Nephron progenitor cell (in vitro differentiated cells): ENCODE data around the gene IFNL3.

Source experiments
- DNase-seq: peaks from one replicate; pipeline ENCODE4 v3.0.0; 2021
- H3K27ac Mint-ChIP-seq: 2 replicates; pipeline ENCODE4 v1.8.0; 2021; ENCODE audit warnings: mild to moderate bottlenecking, moderate library complexity, mixed read lengths
- H3K27me3 Mint-ChIP-seq: 2 replicates; pipeline ENCODE4 v1.8.0; 2021; ENCODE audit warnings: mild to moderate bottlenecking, low read depth, mixed read lengths; ENCODE audit not compliant: poor library complexity
- H3K36me3 Mint-ChIP-seq: 2 replicates; pipeline ENCODE4 v1.8.0; 2021; ENCODE audit warnings: low read depth, mixed read lengths
- H3K4me1 Mint-ChIP-seq: 2 replicates; pipeline ENCODE4 v1.8.0; 2021; ENCODE audit warnings: mixed read lengths
- H3K4me3 Mint-ChIP-seq: 2 replicates; pipeline ENCODE4 v1.8.0; 2021; ENCODE audit warnings: mild to moderate bottlenecking, moderate library complexity, mixed read lengths
- H3K9me3 Mint-ChIP-seq: 2 replicates; pipeline ENCODE4 v1.8.0; 2021; ENCODE audit warnings: mild to moderate bottlenecking, moderate library complexity, mixed read lengths
- CTCF ChIP-seq: fragments of 200-600 bp; sonication (generic); IDR thresholded peaks from 2 replicates; pipeline ENCODE4 v1.5.0; 2021; ENCODE audit warnings: antibody characterized with exemption

IFNL3 gene

DNA sequence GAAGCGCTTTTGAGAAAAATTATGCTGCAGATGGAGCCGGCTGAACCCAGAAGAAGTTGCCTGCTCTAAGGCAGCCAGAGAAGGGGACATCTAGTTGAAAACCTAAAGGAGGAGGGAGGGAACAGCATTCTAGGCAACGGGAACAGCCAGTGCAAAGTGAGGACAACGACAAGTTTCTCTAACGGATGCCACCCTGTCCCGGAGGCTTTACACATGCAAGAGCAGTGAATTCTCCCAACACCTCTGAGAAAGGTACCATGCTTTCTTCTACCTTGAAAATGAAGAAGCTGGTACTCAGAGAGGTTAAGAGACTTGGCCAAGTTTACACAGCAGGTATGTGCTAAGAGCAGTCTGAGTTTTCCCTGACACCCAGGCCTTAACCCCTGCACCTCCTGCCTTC is 5.9 kb downstream of the IFNL3 start:
- Mint-ChIP-seq H3K9me3 (no peaks in the 10 kb centered on the region), H3K4me3 (no peak overlapping the region), H3K27me3 (peaks cover 87% of the 10 kb centered on the region), H3K36me3 (no peaks in the 10 kb centered on the region), H3K27ac (no peak overlapping the region), H3K4me1 (peaks cover 7% of the 10 kb centered on the region)
- no peak for TF ChIP-seq CTCF
- no peak for DNase-seq

- Mint-ChIP-seq H3K9me3 (no peaks in the 10 kb centered on the region), H3K36me3 (no peaks in the 10 kb centered on the region), H3K27me3 (peaks cover 87% of the 10 kb centered on the region), H3K4me3 (no peak overlapping the region), H3K27ac (no peak overlapping the region), H3K4me1 (peaks cover 2% of the 10 kb centered on the region)
- no peak for TF ChIP-seq CTCF
- DNase-seq: no peak
Measured at GRCh38 chr19:39238209-39238608, 6.6 kb downstream of the IFNL3 start.

DNA sequence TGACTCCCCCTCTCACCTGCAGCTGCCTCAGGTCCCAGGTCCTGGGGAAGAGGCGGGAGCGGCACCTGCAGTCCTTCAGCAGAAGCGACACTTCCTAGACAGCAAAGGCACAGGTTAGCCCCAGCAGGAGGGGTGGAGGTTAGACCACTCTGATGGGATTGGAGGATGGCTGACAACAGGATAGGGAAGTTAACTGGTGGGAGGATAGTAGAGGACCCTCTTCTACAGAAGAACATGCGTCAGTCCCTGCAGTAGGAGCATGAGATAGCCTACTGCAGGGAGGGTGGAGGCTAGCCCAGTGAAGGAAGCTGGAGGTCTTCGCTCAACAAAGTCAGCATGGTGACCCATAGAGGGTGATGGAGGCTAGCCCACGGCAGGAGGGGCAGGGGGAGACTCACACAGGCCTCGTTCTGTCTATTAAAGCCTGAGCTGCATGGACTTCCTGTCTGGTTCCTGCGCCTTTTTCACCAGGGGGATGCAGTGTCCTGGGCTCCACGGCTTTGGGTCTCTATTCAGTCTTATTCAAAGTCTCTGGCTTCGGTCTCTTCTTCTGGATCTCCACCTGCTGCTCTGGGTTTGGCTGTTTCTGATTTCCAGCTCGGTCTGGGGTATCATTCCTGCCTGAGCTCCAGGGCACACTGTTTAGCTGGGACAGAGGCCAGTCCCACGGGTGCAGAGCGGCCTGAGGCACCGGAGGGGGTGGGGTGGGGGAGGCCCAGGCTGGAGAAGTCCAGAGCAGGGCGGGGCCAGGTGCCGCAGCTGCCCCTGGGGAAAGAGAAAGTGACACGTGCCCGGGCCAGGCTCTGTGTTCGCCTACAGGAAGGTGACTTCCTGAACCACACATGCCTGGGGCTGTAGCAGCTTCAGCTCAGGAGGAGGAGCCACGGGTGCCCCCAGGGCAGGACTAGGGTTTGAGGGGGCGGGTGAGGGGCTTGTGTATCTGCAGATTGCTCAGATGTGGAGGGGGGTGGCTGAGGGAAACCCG is 7.3 kb downstream of the IFNL3 start:
- H3K27ac Mint-ChIP-seq: no peak overlapping the region
- no peaks in the 10 kb centered on the region for H3K9me3 Mint-ChIP-seq
- no peak for TF ChIP-seq CTCF
- H3K36me3 Mint-ChIP-seq: no peaks in the 10 kb centered on the region
- H3K27me3 Mint-ChIP-seq: peaks cover 91% of the 10 kb centered on the region
- DNase-seq: peak; percentile 26
- H3K4me1 Mint-ChIP-seq: no peaks in the 10 kb centered on the region
- no peak overlapping the region for H3K4me3 Mint-ChIP-seq

DNA sequence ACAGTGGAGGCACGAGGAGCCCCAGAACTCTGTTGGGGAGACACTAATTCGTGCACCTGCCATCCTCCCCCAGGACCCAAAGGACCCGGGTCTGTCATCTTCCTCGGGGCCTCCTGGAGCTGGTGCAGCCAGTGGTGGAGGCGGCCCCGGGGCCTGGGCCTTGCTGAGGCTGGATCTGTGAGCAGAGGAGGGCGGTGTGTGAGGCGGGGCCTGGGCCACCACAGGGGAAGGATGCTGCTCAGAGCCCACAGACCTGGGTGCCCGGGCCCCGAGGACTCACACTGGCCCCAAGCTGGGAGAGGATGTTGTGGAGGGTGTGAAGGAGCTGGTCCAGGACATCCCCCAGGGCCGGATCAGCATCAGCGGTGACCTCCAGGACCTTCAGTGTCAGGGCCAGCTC is 8.3 kb downstream of the IFNL3 start:
- Mint-ChIP-seq H3K9me3 (no peaks in the 10 kb centered on the region), H3K27me3 (peaks cover 92% of the 10 kb centered on the region)
- DNase-seq: no peak

GRCh38 chr19:39232708-39233107 is 12.1 kb downstream of the IFNL3 start:
- no peaks in the 10 kb centered on the region for H3K9me3 Mint-ChIP-seq
- H3K36me3 Mint-ChIP-seq: no peaks in the 10 kb centered on the region
- H3K27ac Mint-ChIP-seq: no peak overlapping the region
- H3K4me3 Mint-ChIP-seq: no peak overlapping the region
- TF ChIP-seq CTCF: no peak
- peaks cover 92% of the 10 kb centered on the region for H3K27me3 Mint-ChIP-seq
- no peaks in the 10 kb centered on the region for H3K4me1 Mint-ChIP-seq
- no peak for DNase-seq

More for the DNA sequence above, 8.3 kb downstream of the IFNL3 start:
- no peaks in the 10 kb centered on the region for H3K36me3 Mint-ChIP-seq
- H3K27ac Mint-ChIP-seq: no peak overlapping the region
- H3K4me3 Mint-ChIP-seq: no peak overlapping the region
- TF ChIP-seq CTCF: no peak
- no peaks in the 10 kb centered on the region for H3K4me1 Mint-ChIP-seq
